Activated CD4-positive, alpha-beta T cell treated with anti-CD3 and anti-CD28 coated beads, Interleukin-2, amount 50 U/mL, for 1 hour (primary cell): Measurements from ENCODE around the gene PTPRZ1.

Experiments
- DNase-seq: peaks from one replicate; pipeline ENCODE4 v3.0.0-alpha.2; 2020

Gene PTPRZ1

GRCh38 chr7:121960678-121961077, 87.7 kb downstream of the PTPRZ1 start:
- DNase-seq: no peak

- no peak for DNase-seq
Measured at GRCh38 chr7:121961089-121961867, 88.3 kb downstream of the PTPRZ1 start.

GRCh38 chr7:121966276-121966934, 93.4 kb downstream of the PTPRZ1 start:
- no peak for DNase-seq

GRCh38 chr7:121966935-121967332, 94.0 kb downstream of the PTPRZ1 start:
- DNase-seq: no peak

GRCh38 chr7:121985476-121986030, 112.6 kb downstream of the PTPRZ1 start:
- no peak for DNase-seq

- DNase-seq: no peak
Measured at GRCh38 chr7:121992068-121992467, 119.1 kb downstream of the PTPRZ1 start.

- DNase-seq: peak; percentile 2
Measured at GRCh38 chr7:121994625-121995410, 121.9 kb downstream of the PTPRZ1 start.

- DNase-seq: no peak
Measured at GRCh38 chr7:122006687-122007086, 133.7 kb downstream of the PTPRZ1 start.

- DNase-seq: no peak
Measured at GRCh38 chr7:122010116-122010515, 137.2 kb downstream of the PTPRZ1 start.

- DNase-seq: no peak
Measured at GRCh38 chr7:122013065-122013464, 140.1 kb downstream of the PTPRZ1 start.

- DNase-seq: no peak
Measured at GRCh38 chr7:122013630-122014029, 140.7 kb downstream of the PTPRZ1 start.

GRCh38 chr7:122014697-122015096, 141.7 kb downstream of the PTPRZ1 start:
- DNase-seq: no peak

GRCh38 chr7:122018032-122018431, 145.1 kb downstream of the PTPRZ1 start:
- DNase-seq: no peak

- DNase-seq: no peak
Measured at GRCh38 chr7:122027058-122027457, 154.1 kb downstream of the PTPRZ1 start.

- DNase-seq: no peak
Measured at GRCh38 chr7:122033641-122034040, 160.7 kb downstream of the PTPRZ1 start.

- no peak for DNase-seq
Measured at GRCh38 chr7:122035876-122036275, 162.9 kb downstream of the PTPRZ1 start.

- DNase-seq: no peak
Measured at GRCh38 chr7:122038134-122038533, 165.2 kb downstream of the PTPRZ1 start.

GRCh38 chr7:122038904-122039303, 165.9 kb downstream of the PTPRZ1 start:
- no peak for DNase-seq

- DNase-seq: no peak
Measured at GRCh38 chr7:122040147-122040546, 167.2 kb downstream of the PTPRZ1 start.

- DNase-seq: no peak
Measured at GRCh38 chr7:122046402-122046801, 173.4 kb downstream of the PTPRZ1 start.

- no peak for DNase-seq
Measured at GRCh38 chr7:122054393-122054792, 181.4 kb downstream of the PTPRZ1 start.

- no peak for DNase-seq
Measured at GRCh38 chr7:122055073-122055472, 182.1 kb downstream of the PTPRZ1 start.

- no peak for DNase-seq
Measured at GRCh38 chr7:122056977-122057376, 184.0 kb downstream of the PTPRZ1 start.
